ENCODE data around the gene SOWAHA.
A peak's percentile ranks its signal among the peaks of the same experiment; 100 is the strongest.

SOWAHA gene

GRCh38 chr5:132837868-132838267 lies 24.8 kb downstream of the SOWAHA start:
- no peak for DNase-seq (ENCODE audit: low read depth)
- TF ChIP-seq CTCF (conservative IDR thresholded peaks at IDR 0.05; ENCODE audit: control insufficient read depth, insufficient read depth, low read depth, low read length) = no peak
- H3K4me3 ChIP-seq (ENCODE audit: control insufficient read depth, low read depth, low read length) = no peak overlapping the region

DNA sequence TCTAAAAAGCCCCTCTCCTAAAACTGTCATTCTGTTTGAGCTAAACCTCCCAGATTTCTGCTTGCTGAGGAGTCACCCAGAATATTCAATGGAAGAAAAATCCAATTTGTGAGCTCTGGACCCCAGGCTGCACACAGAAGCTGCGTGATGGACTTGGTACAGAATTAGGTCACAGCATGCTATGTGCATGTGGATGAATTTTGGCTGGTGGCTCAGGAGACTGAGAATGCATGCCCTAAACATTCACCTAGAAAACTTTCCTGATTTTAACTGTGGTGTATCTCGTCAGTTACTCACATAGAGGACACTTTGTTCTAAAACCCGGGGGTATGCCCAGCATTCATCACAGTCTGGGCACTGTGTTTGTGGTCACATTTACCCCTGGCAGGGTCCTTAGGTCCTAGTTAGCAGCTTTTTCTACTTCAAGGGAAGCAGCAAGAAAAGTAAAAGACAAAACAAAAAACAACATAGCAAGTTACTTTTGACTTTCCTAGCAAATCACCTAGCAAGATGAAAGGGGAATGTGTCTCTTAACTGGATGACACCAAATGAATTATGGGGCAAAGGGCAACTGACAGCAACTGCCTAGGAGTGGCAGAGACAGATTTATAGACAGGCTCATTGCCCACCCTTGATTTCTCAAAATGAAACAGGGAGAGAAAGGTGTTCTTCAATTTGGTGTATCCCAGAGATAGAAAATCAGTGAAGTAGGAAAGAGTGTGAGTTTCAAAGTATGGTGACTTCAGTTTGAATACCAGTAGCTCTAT lies 25.6 kb downstream of the SOWAHA start:
- H3K4me3 ChIP-seq (ENCODE audit: control insufficient read depth, low read depth, low read length) = no peak overlapping the region
- no peak for DNase-seq (ENCODE audit: low read depth)
- TF ChIP-seq CTCF (conservative IDR thresholded peaks at IDR 0.05; ENCODE audit: control insufficient read depth, insufficient read depth, low read depth, low read length) = no peak

DNA sequence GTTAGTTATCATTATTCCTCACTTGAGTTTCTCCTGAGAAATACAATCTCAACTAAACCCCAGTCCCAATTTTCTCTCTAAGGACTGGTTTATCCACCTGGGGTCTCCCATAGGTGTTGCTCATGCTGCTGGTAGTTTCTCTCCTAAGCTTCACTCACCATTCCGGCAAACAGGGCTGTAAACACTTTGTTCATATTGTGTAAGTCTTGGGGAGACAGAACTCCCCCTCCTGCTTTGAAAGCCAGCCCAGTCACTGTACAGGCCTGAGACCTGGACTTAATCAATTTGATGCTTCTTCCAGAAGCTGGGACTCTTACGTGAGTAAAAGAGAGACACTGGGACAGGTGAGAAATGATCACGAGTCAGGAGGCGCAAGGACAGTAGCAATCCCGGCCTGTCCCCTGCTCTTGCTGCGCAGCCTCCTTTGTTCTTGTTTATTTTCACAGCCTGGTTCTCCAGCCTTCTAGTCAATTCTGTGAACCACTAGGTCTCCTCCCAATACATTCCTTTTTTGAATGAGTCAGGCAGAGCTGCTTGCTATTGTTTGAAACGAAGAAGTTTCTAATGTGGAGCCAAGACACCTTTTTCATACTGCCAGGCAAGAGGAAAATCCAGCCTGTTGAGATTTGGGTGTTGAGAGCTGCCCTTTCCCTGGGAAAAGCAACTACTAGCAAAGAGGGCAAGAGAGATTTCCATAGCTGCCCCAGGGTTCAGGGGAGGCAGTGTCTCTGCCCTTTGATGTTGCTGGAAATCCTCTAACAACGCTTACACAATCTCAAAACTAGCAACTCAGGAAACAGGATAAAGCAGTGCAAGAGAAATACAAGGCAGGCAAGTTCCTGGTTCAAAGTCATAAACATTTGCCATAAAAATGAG lies 26.6 kb downstream of the SOWAHA start:
- H3K4me3 ChIP-seq (ENCODE audit: control insufficient read depth, low read depth, low read length) = no peak overlapping the region
- DNase-seq (ENCODE audit: low read depth) = peak; percentile 25
- no peak for TF ChIP-seq CTCF (conservative IDR thresholded peaks at IDR 0.05; ENCODE audit: control insufficient read depth, insufficient read depth, low read depth, low read length)

DNA sequence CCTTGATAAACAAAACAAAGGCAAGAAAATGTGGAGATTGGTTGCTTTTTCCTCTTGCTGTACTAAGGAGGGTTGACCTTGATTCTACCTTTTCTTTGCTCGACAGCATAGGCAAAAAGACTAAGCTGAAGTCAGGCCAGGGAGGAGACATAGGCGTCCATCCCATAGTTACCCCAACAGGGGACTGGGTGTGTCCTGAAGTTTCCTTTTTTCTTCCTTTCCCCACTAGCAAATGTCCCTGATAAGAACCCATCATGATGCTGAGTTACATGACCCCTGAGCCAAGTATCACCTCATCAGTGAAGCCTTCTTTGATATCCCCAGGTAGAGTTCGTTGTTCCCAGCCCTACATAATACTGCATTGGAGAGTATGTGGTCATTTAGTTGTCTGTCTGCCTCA lies 27.2 kb downstream of the SOWAHA start:
- H3K4me3 ChIP-seq (ENCODE audit: control insufficient read depth, low read depth, low read length) = no peak overlapping the region
- TF ChIP-seq CTCF (conservative IDR thresholded peaks at IDR 0.05; ENCODE audit: control insufficient read depth, insufficient read depth, low read depth, low read length) = no peak
- DNase-seq (ENCODE audit: low read depth) = no peak

DNA sequence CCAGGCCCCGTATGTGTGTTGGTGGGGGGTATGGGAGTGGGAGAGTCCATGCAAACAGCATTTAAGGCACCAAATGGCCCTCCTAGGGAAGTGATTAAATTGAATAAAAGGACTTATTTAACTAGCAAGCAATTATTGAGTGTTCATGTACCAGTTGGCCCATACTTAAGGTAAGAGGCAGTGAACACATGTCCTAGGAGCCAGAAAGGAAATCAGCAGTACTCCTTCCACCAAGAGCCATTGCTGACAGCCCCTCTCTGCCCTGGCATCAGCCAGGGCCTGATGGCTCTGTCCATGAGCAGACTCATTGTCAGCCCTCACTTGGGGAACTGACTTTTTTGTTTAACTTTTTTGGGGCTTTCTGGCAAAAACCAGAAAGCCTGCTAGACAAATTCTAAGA lies 27.8 kb downstream of the SOWAHA start:
- no peak for DNase-seq (ENCODE audit: low read depth)
- no peak for TF ChIP-seq CTCF (conservative IDR thresholded peaks at IDR 0.05; ENCODE audit: control insufficient read depth, insufficient read depth, low read depth, low read length)
- no peak overlapping the region for H3K4me3 ChIP-seq (ENCODE audit: control insufficient read depth, low read depth, low read length)

- H3K4me3 ChIP-seq (ENCODE audit: control insufficient read depth, low read depth, low read length) = no peak overlapping the region
- TF ChIP-seq CTCF (conservative IDR thresholded peaks at IDR 0.05; ENCODE audit: control insufficient read depth, insufficient read depth, low read depth, low read length) = no peak
- DNase-seq (ENCODE audit: low read depth) = peak; percentile 56
Observed at GRCh38 chr5:132841305-132841704, 28.2 kb downstream of the SOWAHA start.
